BLaER1 treated with 17β-estradiol and CSF1 and Interleukin-3, amounts not matched to agents 10 nM and 100 nM (cell line): Measurements from ENCODE around the gene SPECC1L.
A peak's percentile ranks its signal among the peaks of the same experiment; 100 is the strongest.

Experiments used
- H3K27ac ChIP-seq, 11 experiments: shearing (Covaris generic); formaldehyde crosslinking; 2 replicates each; pipeline ENCODE4 v1.8.1; 2022
- H3K27me3 ChIP-seq, 11 experiments: shearing (Covaris generic); formaldehyde crosslinking; 2 replicates each; pipeline ENCODE4 v1.8.1; 2022
- H3K36me3 ChIP-seq, 11 experiments: shearing (Covaris generic); formaldehyde crosslinking; 2 replicates each; pipeline ENCODE4 v1.8.1; 2022
- H3K4me1 ChIP-seq, 10 experiments: shearing (Covaris generic); formaldehyde crosslinking; 2 replicates each; pipeline ENCODE4 v1.8.1; 2022
- H3K4me2 ChIP-seq, 11 experiments: shearing (Covaris generic); formaldehyde crosslinking; 2 replicates each; pipeline ENCODE4 v1.8.1; 2022
- H3K4me3 ChIP-seq, 10 experiments: shearing (Covaris generic); formaldehyde crosslinking; 2 replicates each; pipeline ENCODE4 v1.8.1; 2022
- H3K9ac ChIP-seq, 11 experiments: shearing (Covaris generic); formaldehyde crosslinking; 2 replicates each; pipeline ENCODE4 v1.8.1; 2022
- H3K9me3 ChIP-seq, 11 experiments: shearing (Covaris generic); formaldehyde crosslinking; replicated peaks in 1 of 11; 2 replicates each; pipeline ENCODE4 v1.8.1; 2022
- H4K20me1 ChIP-seq, 11 experiments: shearing (Covaris generic); formaldehyde crosslinking; 2 replicates each; pipeline ENCODE4 v1.8.1; 2022
- Cebpa-rat ChIP-seq, 11 experiments: shearing (Covaris generic); IDR thresholded peaks; 2 replicates each; pipeline ENCODE4 v1.8.1; 2022

Gene SPECC1L

GRCh38 chr22:24319451-24319850 lies 48.8 kb downstream of the SPECC1L start:
- Histone ChIP-seq H3K4me3 (no peak overlapping the region), H3K27ac (no peak overlapping the region), H3K36me3 (peaks cover 70 to 85% (median 78%) of the 10 kb centered on the region in 11 experiments), H3K4me1 (peaks cover 0 to 7% (median 0%) of the 10 kb centered on the region in 10 experiments; a peak in 4 of 20 replicates), H3K4me2 (no peak overlapping the region), H3K9ac (no peak overlapping the region), H3K9me3 (peaks cover 0 to 22% (median 13%) of the 10 kb centered on the region in 11 experiments; a peak in 18 of 22 replicates), H3K27me3 (no peaks in the 10 kb centered on the region), H4K20me1 (peaks cover 0 to 39% (median 15%) of the 10 kb centered on the region in 11 experiments; a peak in 13 of 22 replicates)
- TF ChIP-seq Cebpa-rat (IDR thresholded peaks at IDR 0.05), result no peak

- H3K27ac ChIP-seq, result no peak overlapping the region
- peaks cover 0 to 39% (median 16%) of the 10 kb centered on the region in 11 experiments; a peak in 13 of 22 replicates for H4K20me1 ChIP-seq
- H3K4me1 ChIP-seq, result peaks cover 8 to 14% (median 11%) of the 10 kb centered on the region in 10 experiments; a peak in 18 of 20 replicates
- H3K9ac ChIP-seq, result 0 out of 22 replicates have a peak overlapping the region, but pooled peaks of 1 of the 11 experiments have one; percentile 29
- no peaks in the 10 kb centered on the region; a peak in 1 of 22 replicates for H3K9me3 ChIP-seq
- no peak overlapping the region for H3K4me2 ChIP-seq
- H3K27me3 ChIP-seq, result no peaks in the 10 kb centered on the region
- no peak for TF ChIP-seq Cebpa-rat (IDR thresholded peaks at IDR 0.05)
- no peak overlapping the region for H3K4me3 ChIP-seq
- H3K36me3 ChIP-seq, result peaks cover 68 to 87% (median 79%) of the 10 kb centered on the region in 11 experiments
These were observed 51.4 kb downstream of the SPECC1L start for GRCh38 chr22:24321999-24322398.

- no peak for TF ChIP-seq Cebpa-rat (IDR thresholded peaks at IDR 0.05)
- Histone ChIP-seq H3K27ac (no peak overlapping the region), H3K36me3 (peaks cover 73 to 92% (median 85%) of the 10 kb centered on the region in 11 experiments), H3K9me3 (no peaks in the 10 kb centered on the region), H3K4me1 (peaks cover 8 to 15% (median 11%) of the 10 kb centered on the region in 10 experiments; a peak in 18 of 20 replicates), H3K27me3 (no peaks in the 10 kb centered on the region), H3K4me3 (no peak overlapping the region), H3K4me2 (no peak overlapping the region), H4K20me1 (peaks cover 0 to 39% (median 16%) of the 10 kb centered on the region in 11 experiments; a peak in 13 of 22 replicates), H3K9ac (no peak overlapping the region)
These were observed 51.9 kb downstream of the SPECC1L start for GRCh38 chr22:24322522-24322921.

- TF ChIP-seq Cebpa-rat (IDR thresholded peaks at IDR 0.05), result no peak
- Histone ChIP-seq H3K4me3 (no peak overlapping the region), H3K27ac (no peak overlapping the region)
These were observed 52.6 kb downstream of the SPECC1L start for GRCh38 chr22:24323233-24323632.

GRCh38 chr22:24323695-24324094 lies 53.1 kb downstream of the SPECC1L start:
- no peaks in the 10 kb centered on the region for H3K9me3 ChIP-seq
- no peak overlapping the region for H3K9ac ChIP-seq
- peaks cover 0 to 39% (median 16%) of the 10 kb centered on the region in 11 experiments; a peak in 13 of 22 replicates for H4K20me1 ChIP-seq
- no peak overlapping the region for H3K4me2 ChIP-seq
- no peak overlapping the region for H3K4me3 ChIP-seq
- peaks cover 73 to 97% (median 87%) of the 10 kb centered on the region in 11 experiments for H3K36me3 ChIP-seq
- peaks cover 9 to 19% (median 12%) of the 10 kb centered on the region in 10 experiments; a peak in 19 of 20 replicates for H3K4me1 ChIP-seq
- no peak for TF ChIP-seq Cebpa-rat (IDR thresholded peaks at IDR 0.05)
- H3K27ac ChIP-seq, result no peak overlapping the region
- no peaks in the 10 kb centered on the region for H3K27me3 ChIP-seq

More at GRCh38 chr22:24323233-24323632, 52.6 kb downstream of the SPECC1L start:
- Histone ChIP-seq H3K9ac (no peak overlapping the region), H3K9me3 (no peaks in the 10 kb centered on the region), H3K27me3 (no peaks in the 10 kb centered on the region), H3K4me1 (peaks cover 8 to 18% (median 11%) of the 10 kb centered on the region in 10 experiments; a peak in 18 of 20 replicates), H3K36me3 (peaks cover 77 to 98% (median 90%) of the 10 kb centered on the region in 11 experiments), H4K20me1 (peaks cover 0 to 39% (median 16%) of the 10 kb centered on the region in 11 experiments; a peak in 13 of 22 replicates), H3K4me2 (no peak overlapping the region)

- Histone ChIP-seq H3K4me1 (peaks cover 13 to 24% (median 16%) of the 10 kb centered on the region in 10 experiments; a peak in 19 of 20 replicates), H4K20me1 (peaks cover 0 to 35% (median 16%) of the 10 kb centered on the region in 11 experiments; a peak in 13 of 22 replicates), H3K27me3 (no peaks in the 10 kb centered on the region), H3K27ac (no peak overlapping the region), H3K4me2 (no peak overlapping the region), H3K9me3 (no peaks in the 10 kb centered on the region), H3K4me3 (no peak overlapping the region), H3K9ac (no peak overlapping the region), H3K36me3 (peaks cover 69 to 97% (median 87%) of the 10 kb centered on the region in 11 experiments)
- TF ChIP-seq Cebpa-rat (IDR thresholded peaks at IDR 0.05), result no peak
These were observed 53.5 kb downstream of the SPECC1L start for GRCh38 chr22:24324137-24324536.

- H3K9ac ChIP-seq, result peak overlapping the region in 3 of 11 experiments; percentile 0 to 48 (median 1); a peak in 3 of 22 replicates
- H3K36me3 ChIP-seq, result peaks cover 61 to 97% (median 84%) of the 10 kb centered on the region in 11 experiments
- peak overlapping the region in 10 of 11 experiments; percentile 9 to 66 (median 40); a peak in 18 of 22 replicates for H3K4me2 ChIP-seq
- peak overlapping the region in 4 of 11 experiments; percentile 6 to 19 (median 16); a peak in 4 of 22 replicates for H3K27ac ChIP-seq
- no peak overlapping the region for H3K4me3 ChIP-seq
- H4K20me1 ChIP-seq, result peaks cover 0 to 33% (median 15%) of the 10 kb centered on the region in 11 experiments; a peak in 13 of 22 replicates
- no peaks in the 10 kb centered on the region for H3K9me3 ChIP-seq
- TF ChIP-seq Cebpa-rat (IDR thresholded peaks at IDR 0.05), result no peak
- no peaks in the 10 kb centered on the region for H3K27me3 ChIP-seq
- H3K4me1 ChIP-seq, result peaks cover 24 to 34% (median 27%) of the 10 kb centered on the region in 10 experiments
These were observed 54.6 kb downstream of the SPECC1L start for GRCh38 chr22:24325105-24325757.

GRCh38 chr22:24326266-24326665 lies 55.6 kb downstream of the SPECC1L start:
- Histone ChIP-seq H3K4me2 (no peak overlapping the region), H3K36me3 (peaks cover 67 to 97% (median 82%) of the 10 kb centered on the region in 11 experiments), H3K9me3 (no peaks in the 10 kb centered on the region), H3K4me1 (peaks cover 24 to 41% (median 33%) of the 10 kb centered on the region in 10 experiments), H3K27ac (no peak overlapping the region), H4K20me1 (peaks cover 0 to 27% (median 14%) of the 10 kb centered on the region in 11 experiments; a peak in 12 of 22 replicates), H3K27me3 (no peaks in the 10 kb centered on the region), H3K4me3 (no peak overlapping the region), H3K9ac (0 out of 22 replicates have a peak overlapping the region, but pooled peaks of 1 of the 11 experiments have one; percentile 2)
- TF ChIP-seq Cebpa-rat (IDR thresholded peaks at IDR 0.05), result no peak

- no peaks in the 10 kb centered on the region for H3K27me3 ChIP-seq
- TF ChIP-seq Cebpa-rat (IDR thresholded peaks at IDR 0.05), result no peak
- H3K4me1 ChIP-seq, result peaks cover 29 to 52% (median 41%) of the 10 kb centered on the region in 10 experiments
- no peaks in the 10 kb centered on the region for H3K9me3 ChIP-seq
- H3K36me3 ChIP-seq, result peaks cover 60 to 97% (median 73%) of the 10 kb centered on the region in 11 experiments
- H3K9ac ChIP-seq, result no peak overlapping the region
- H4K20me1 ChIP-seq, result peaks cover 0 to 14% (median 8%) of the 10 kb centered on the region in 11 experiments; a peak in 8 of 22 replicates
- no peak overlapping the region for H3K4me3 ChIP-seq
- no peak overlapping the region for H3K27ac ChIP-seq
- no peak overlapping the region for H3K4me2 ChIP-seq
These were observed 57.2 kb downstream of the SPECC1L start for GRCh38 chr22:24327832-24328231.
